T-helper 2 cell treated with Interferon-gamma antibody and Interleukin-4, amounts not matched to agents 5 μg/mL and 100 μg/mL, for 36 hours (primary cell): ENCODE data around the gene SOX11.

Experiments used
- DNase-seq: peaks from one replicate; pipeline ENCODE4 v3.0.0; 2021; ENCODE audit warnings: low spot score
- H3K27ac Mint-ChIP-seq: one replicate; pipeline ENCODE4 v1.8.0; 2021; ENCODE audit warnings: mild to moderate bottlenecking, mixed read lengths
- H3K27me3 Mint-ChIP-seq: one replicate; pipeline ENCODE4 v1.8.0; 2021; ENCODE audit warnings: low read depth, mixed read lengths
- H3K36me3 Mint-ChIP-seq: one replicate; pipeline ENCODE4 v1.8.0; 2021; ENCODE audit warnings: low read depth, mixed read lengths
- H3K4me1 Mint-ChIP-seq: one replicate; pipeline ENCODE4 v1.8.0; 2021; ENCODE audit warnings: low read depth, mixed read lengths
- H3K4me3 Mint-ChIP-seq: one replicate; pipeline ENCODE4 v1.8.0; 2022; ENCODE audit warnings: mild to moderate bottlenecking, moderate library complexity, mixed read lengths
- H3K9me3 Mint-ChIP-seq: one replicate; pipeline ENCODE4 v1.8.0; 2021; ENCODE audit warnings: mixed read lengths

Gene SOX11

GRCh38 chr2:5696404-5696944, 4.3 kb downstream of the SOX11 start:
- peaks cover 2% of the 10 kb centered on the region for H3K36me3 Mint-ChIP-seq
- peaks cover 5% of the 10 kb centered on the region for H3K4me1 Mint-ChIP-seq
- H3K9me3 Mint-ChIP-seq = no peaks in the 10 kb centered on the region
- peaks cover 54% of the 10 kb centered on the region for H3K27me3 Mint-ChIP-seq
- H3K27ac Mint-ChIP-seq = no peak overlapping the region
- H3K4me3 Mint-ChIP-seq = no peak overlapping the region
- no peak for DNase-seq

DNA sequence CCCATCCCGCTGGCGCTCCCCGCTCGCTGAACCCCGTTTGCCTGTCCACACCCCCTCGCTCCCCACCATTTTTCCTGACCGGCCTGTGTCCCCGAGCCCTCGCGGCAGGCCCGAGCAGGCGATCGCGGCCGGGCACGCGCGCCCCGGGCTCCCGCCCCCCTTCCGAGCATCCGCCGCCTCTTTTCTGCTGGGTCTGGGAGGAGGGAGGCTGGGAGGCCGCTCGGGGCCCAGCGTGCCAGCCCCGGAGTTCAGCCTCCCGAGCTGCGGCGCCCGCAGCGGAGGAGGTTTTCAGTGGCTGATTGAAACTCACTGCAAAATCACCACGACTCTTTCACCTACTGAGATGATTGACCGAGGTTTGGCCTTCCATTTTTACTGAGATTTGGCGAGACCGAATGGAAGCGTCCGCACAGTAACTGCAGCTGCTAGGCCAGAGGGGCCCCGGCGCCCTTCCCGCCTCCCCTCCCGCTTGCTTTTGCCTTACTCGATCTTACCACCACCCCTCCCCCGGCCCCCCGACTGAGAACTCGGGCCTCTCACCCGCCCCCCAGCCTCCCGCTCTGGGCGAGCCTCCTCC, 4.8 kb downstream of the SOX11 start:
- DNase-seq = no peak
- no peaks in the 10 kb centered on the region for H3K9me3 Mint-ChIP-seq
- H3K27ac Mint-ChIP-seq = no peak overlapping the region
- peaks cover 53% of the 10 kb centered on the region for H3K27me3 Mint-ChIP-seq
- H3K4me1 Mint-ChIP-seq = peaks cover 5% of the 10 kb centered on the region
- H3K4me3 Mint-ChIP-seq = no peak overlapping the region
- peaks cover 2% of the 10 kb centered on the region for H3K36me3 Mint-ChIP-seq

DNA sequence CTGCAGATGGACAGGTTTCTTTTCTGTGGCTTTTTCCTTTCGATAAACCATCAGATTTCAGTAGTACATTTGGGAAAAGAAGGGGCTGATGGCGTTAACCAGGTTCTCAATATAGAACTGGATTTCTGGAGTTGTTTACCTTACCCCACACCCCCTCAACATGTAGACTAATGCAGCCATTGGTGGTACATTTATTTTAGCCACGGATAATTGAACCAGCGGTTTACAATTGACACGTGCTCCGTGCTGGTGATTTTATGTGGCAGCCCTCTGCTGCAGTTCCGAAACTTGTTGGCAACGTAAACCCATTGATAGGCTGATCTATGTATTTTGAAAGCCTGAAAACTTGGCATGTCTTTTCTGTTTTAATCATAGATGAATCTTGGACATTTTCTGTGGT, 5.4 kb downstream of the SOX11 start:
- H3K4me1 Mint-ChIP-seq = peaks cover 5% of the 10 kb centered on the region
- H3K27me3 Mint-ChIP-seq = peaks cover 50% of the 10 kb centered on the region
- no peak overlapping the region for H3K4me3 Mint-ChIP-seq
- DNase-seq = no peak
- no peak overlapping the region for H3K27ac Mint-ChIP-seq
- no peaks in the 10 kb centered on the region for H3K9me3 Mint-ChIP-seq
- peaks cover 2% of the 10 kb centered on the region for H3K36me3 Mint-ChIP-seq

DNA sequence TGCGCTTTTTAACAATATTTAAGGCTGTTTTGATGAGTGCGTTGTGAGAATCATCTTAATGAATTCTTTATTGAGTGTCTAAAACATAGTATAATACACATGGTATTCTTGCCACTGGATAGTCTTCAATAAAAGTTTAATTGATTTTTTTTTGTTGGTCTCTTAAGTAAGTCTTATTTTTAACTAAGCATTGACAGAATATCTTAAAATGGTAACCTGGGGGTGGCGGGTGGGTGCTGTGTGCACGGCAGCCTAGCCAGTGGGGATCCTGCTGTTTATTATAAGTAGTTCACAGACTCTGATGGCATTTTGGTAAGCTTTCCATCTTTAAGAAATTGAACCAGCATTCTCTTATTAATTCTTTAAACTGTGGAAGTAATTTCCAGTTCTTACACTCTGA, 6.0 kb downstream of the SOX11 start:
- H3K27ac Mint-ChIP-seq = no peak overlapping the region
- H3K4me1 Mint-ChIP-seq = peaks cover 5% of the 10 kb centered on the region
- no peaks in the 10 kb centered on the region for H3K9me3 Mint-ChIP-seq
- peaks cover 47% of the 10 kb centered on the region for H3K27me3 Mint-ChIP-seq
- DNase-seq = no peak
- H3K4me3 Mint-ChIP-seq = no peak overlapping the region
- H3K36me3 Mint-ChIP-seq = peaks cover 2% of the 10 kb centered on the region

DNA sequence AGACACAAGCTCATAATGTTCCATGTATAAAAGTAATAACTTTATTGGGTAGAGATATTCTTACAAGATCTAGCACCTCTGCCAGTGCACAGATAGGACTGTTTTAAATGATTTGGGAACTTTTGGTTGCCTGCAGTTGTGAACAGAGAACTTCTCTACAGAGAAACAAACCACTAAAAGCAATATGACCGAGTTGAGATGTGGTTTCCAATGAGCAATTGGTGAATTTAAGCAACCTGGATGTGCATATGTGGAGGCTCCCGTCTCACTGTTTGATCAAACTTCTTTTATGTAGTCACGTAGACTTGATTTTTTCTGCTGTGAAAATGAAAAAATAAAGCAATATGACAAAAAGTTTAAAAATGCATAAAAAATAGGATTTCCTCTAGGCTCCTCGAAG, 7.8 kb downstream of the SOX11 start:
- Mint-ChIP-seq H3K36me3 (no peaks in the 10 kb centered on the region), H3K4me1 (peaks cover 2% of the 10 kb centered on the region), H3K27me3 (peaks cover 34% of the 10 kb centered on the region), H3K27ac (no peak overlapping the region), H3K9me3 (no peaks in the 10 kb centered on the region), H3K4me3 (no peak overlapping the region)
- DNase-seq = no peak

DNA sequence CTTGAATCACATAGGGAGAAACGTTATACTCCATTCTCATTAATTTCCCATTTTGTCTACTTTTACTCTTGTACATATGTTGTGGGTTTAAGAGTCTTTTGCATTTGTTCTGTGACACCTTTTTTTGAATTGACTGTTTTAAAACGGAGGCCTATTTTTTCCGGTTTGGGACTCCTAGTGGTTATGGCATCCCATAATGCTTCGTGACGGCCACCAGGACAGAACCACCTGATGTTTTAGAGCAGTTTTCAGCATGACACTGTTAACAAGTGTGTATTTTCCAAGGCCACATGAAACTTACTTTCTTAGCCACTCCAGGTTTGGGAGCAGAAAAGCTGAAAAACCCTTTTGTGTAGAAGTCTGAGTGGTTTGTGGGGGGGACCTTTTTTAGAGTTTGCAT, 8.4 kb downstream of the SOX11 start:
- peaks cover 29% of the 10 kb centered on the region for H3K27me3 Mint-ChIP-seq

GRCh38 chr2:5701266-5701665, 9.1 kb downstream of the SOX11 start:
- no peaks in the 10 kb centered on the region for H3K36me3 Mint-ChIP-seq
- H3K27me3 Mint-ChIP-seq = peaks cover 24% of the 10 kb centered on the region
- no peaks in the 10 kb centered on the region for H3K9me3 Mint-ChIP-seq
- DNase-seq = no peak
- no peak overlapping the region for H3K4me3 Mint-ChIP-seq
- H3K4me1 Mint-ChIP-seq = peaks cover 2% of the 10 kb centered on the region
- H3K27ac Mint-ChIP-seq = no peak overlapping the region

More for the DNA sequence above, 8.4 kb downstream of the SOX11 start:
- Mint-ChIP-seq H3K27ac (no peak overlapping the region), H3K4me1 (peaks cover 2% of the 10 kb centered on the region), H3K36me3 (no peaks in the 10 kb centered on the region), H3K9me3 (no peaks in the 10 kb centered on the region), H3K4me3 (no peak overlapping the region)
- DNase-seq = no peak

DNA sequence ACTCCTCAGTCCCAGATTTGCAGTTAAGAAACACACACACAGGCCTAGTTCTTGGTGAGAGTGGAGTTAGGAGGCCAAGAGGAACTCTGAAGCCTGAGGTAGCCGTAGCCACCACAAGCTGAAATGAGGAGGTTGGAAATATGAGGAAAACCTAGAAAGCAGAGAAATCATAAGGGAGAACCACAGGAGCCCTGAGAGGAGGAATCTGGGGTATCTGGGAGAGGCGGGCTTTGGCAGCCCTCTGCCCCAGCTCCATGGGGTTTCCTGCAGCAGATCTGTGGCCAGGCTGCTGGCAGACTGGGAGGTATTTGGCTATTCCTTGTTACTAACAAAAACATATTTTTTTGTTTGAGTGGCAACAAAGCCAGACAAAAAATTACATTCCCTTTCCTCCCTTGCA, 11.0 kb downstream of the SOX11 start:
- H3K27me3 Mint-ChIP-seq = peaks cover 13% of the 10 kb centered on the region
- H3K27ac Mint-ChIP-seq = no peak overlapping the region
- no peaks in the 10 kb centered on the region for H3K36me3 Mint-ChIP-seq
- H3K4me3 Mint-ChIP-seq = no peak overlapping the region
- no peak for DNase-seq
- H3K9me3 Mint-ChIP-seq = no peaks in the 10 kb centered on the region
- no peaks in the 10 kb centered on the region for H3K4me1 Mint-ChIP-seq

GRCh38 chr2:5705490-5705889, 13.3 kb downstream of the SOX11 start:
- no peak overlapping the region for H3K27ac Mint-ChIP-seq
- H3K36me3 Mint-ChIP-seq = no peaks in the 10 kb centered on the region
- no peaks in the 10 kb centered on the region for H3K4me1 Mint-ChIP-seq
- DNase-seq = no peak
- H3K4me3 Mint-ChIP-seq = no peak overlapping the region
- no peaks in the 10 kb centered on the region for H3K27me3 Mint-ChIP-seq
- H3K9me3 Mint-ChIP-seq = no peaks in the 10 kb centered on the region

DNA sequence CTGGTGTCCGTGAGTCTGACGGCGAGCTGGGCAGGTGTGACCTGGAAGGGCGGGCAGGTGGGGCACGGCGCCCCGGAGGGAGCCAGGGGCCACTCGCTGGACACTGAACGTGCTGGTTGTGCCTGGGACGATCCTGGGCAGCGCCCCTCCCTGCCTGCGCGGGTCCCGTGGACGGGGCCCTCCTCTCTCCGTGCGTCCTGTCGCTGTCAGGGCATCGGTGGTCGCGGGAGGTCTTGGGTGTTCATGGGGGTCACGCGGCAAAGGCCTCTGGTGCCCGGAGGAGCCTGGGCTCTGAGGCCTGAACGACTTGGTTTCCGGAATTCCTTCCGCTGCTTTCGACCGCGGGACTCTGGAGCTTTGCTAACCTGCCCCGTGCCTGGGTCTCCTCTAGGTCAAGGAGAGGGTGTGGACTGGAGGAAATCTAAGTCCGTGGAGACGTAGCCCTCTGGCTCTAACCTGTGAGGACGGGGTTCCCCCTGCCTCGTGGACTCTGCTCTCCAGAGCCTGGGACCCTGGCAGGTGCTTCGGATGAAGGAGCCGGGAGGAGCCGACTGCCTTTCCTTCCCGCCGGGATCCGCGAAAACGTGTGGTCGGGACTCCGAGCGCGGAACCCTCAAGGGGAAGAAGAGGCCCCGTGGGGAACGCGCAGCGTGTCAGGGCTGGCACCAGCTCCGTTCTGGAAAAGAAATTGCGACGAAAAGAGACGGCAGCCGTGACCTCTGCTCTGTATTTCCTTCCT, 14.7 kb downstream of the SOX11 start:
- H3K4me1 Mint-ChIP-seq = no peaks in the 10 kb centered on the region
- H3K9me3 Mint-ChIP-seq = no peaks in the 10 kb centered on the region
- H3K36me3 Mint-ChIP-seq = no peaks in the 10 kb centered on the region
- H3K27me3 Mint-ChIP-seq = no peaks in the 10 kb centered on the region
- no peak for DNase-seq
- H3K27ac Mint-ChIP-seq = no peak overlapping the region
- no peak overlapping the region for H3K4me3 Mint-ChIP-seq

DNA sequence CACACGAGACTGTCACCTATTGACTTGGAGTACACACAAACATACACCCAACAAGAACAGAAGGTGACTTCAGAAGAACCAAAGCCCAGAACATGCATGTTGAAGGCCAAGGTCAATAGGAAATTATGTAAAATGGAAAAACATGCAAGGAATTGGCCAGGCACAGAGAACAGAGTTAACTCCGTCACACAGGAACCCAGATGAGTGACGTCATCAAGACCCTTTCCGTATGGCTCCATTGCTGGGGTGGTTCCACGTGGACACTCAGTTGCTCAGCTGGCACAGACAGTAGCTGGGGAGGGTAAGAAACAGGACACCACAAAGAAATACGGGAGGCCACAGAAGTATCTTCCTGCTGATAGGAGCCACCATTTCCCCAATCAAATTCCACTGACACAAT, 18.4 kb downstream of the SOX11 start:
- no peaks in the 10 kb centered on the region for H3K36me3 Mint-ChIP-seq
- no peaks in the 10 kb centered on the region for H3K27me3 Mint-ChIP-seq
- no peaks in the 10 kb centered on the region for H3K9me3 Mint-ChIP-seq
- no peak overlapping the region for H3K27ac Mint-ChIP-seq
- DNase-seq = no peak
- H3K4me1 Mint-ChIP-seq = no peaks in the 10 kb centered on the region
- H3K4me3 Mint-ChIP-seq = no peak overlapping the region

DNA sequence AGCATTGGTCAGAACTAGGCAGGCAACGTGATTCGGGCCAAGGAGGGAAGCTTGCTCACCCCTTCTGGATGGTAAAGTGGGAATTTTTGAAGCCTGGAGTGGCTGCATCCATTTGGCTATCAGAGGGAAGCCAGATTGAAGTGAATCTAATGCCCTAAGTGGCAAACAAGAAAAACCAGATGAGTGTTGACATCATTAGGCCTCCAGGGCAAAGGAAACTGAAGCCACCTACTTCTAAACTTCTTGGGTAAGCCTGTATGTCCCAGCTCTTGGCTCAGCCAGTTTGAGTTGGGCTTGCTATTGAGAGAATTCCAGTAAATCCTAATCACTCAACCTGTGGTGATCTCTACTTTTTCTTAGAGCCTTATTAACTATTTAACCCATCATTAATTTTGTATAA, 20.9 kb downstream of the SOX11 start:
- no peaks in the 10 kb centered on the region for H3K9me3 Mint-ChIP-seq
- DNase-seq = no peak
- H3K4me1 Mint-ChIP-seq = no peaks in the 10 kb centered on the region

DNA sequence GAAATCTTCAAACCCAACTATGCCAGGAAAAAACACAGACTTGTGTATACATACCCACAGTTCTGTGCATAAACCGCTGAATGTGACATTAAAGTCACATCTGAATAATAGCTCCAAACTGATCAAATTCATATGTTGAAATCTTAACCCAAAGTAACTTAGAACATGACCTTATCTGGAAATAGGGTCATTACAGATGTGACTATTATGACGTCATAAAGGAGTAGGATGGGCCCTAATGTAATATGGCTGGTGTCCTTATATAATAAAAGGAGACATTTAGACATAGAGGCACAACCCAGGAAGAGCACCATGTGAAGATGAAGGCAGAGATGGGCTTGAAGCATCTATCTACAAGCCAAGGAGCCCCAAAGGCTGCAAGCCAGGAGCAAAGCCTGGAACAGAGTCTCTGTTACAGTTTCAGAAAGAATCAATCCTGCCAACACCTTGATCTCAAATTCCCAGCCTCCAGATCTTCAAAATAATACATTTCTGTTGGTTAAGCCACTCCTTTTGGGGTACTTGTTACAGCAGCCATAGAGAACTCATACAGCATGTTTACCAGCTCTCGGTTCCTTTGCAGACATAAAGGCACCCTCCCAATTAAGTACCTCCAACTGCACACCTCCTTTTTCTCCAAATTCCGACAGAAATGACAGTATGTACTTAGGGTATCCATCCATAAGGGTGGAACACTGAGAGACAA, 27.6 kb downstream of the SOX11 start:
- H3K27me3 Mint-ChIP-seq = no peaks in the 10 kb centered on the region
- no peaks in the 10 kb centered on the region for H3K36me3 Mint-ChIP-seq
- H3K9me3 Mint-ChIP-seq = peaks cover 9% of the 10 kb centered on the region
- H3K27ac Mint-ChIP-seq = no peak overlapping the region
- H3K4me3 Mint-ChIP-seq = no peak overlapping the region
- DNase-seq = no peak
- H3K4me1 Mint-ChIP-seq = no peaks in the 10 kb centered on the region

More for the DNA sequence above, 20.9 kb downstream of the SOX11 start:
- Mint-ChIP-seq H3K27ac (no peak overlapping the region), H3K27me3 (no peaks in the 10 kb centered on the region), H3K36me3 (no peaks in the 10 kb centered on the region), H3K4me3 (no peak overlapping the region)

- Mint-ChIP-seq H3K4me1 (no peaks in the 10 kb centered on the region), H3K27ac (no peak overlapping the region), H3K4me3 (no peak overlapping the region), H3K36me3 (no peaks in the 10 kb centered on the region), H3K27me3 (peaks cover under 1% of the 10 kb centered on the region), H3K9me3 (peaks cover 9% of the 10 kb centered on the region)
- no peak for DNase-seq
Measured at GRCh38 chr2:5720426-5720825, 28.2 kb downstream of the SOX11 start.
